Stimulated activated naive CD8-positive, alpha-beta T cell treated with anti-CD3 and anti-CD28 coated beads, Interleukin-15, Interleukin-2, amounts not matched to agents 100 U/mL and 50 U/mL, for 24 hours (primary cell): Measurements from ENCODE around the gene CD274.
"Not testable (repeated sequence)": the region's sequence is repeated elsewhere in the genome, so short reads cannot be mapped to it uniquely, and the experiment has no call there.

Experiments
- ATAC-seq: fragments of 150-1000 bp; cut with Tn5 transposase; one replicate; pipeline ENCODE4 v1.10.0; 2021
- DNase-seq: peaks from one replicate; pipeline ENCODE4 v3.0.0; 2021

Gene CD274

DNA sequence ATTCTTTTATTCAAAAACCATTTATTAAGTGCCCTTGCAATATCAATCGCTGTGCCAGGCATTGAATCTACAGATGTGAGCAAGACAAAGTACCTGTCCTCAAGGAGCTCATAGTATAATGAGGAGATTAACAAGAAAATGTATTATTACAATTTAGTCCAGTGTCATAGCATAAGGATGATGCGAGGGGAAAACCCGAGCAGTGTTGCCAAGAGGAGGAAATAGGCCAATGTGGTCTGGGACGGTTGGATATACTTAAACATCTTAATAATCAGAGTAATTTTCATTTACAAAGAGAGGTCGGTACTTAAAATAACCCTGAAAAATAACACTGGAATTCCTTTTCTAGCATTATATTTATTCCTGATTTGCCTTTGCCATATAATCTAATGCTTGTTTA is 18.5 kb downstream of the CD274 start:
- ATAC-seq (no peak), DNase-seq (no peak)

DNA sequence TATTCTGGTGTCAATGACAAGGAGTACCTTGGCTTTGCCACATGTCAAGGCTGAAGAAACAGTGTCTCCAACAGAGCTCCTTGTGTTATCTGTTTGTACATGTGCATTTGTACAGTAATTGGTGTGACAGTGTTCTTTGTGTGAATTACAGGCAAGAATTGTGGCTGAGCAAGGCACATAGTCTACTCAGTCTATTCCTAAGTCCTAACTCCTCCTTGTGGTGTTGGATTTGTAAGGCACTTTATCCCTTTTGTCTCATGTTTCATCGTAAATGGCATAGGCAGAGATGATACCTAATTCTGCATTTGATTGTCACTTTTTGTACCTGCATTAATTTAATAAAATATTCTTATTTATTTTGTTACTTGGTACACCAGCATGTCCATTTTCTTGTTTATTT is 19.8 kb downstream of the CD274 start:
- DNase-seq (no peak), ATAC-seq (peak; percentile 14)

DNA sequence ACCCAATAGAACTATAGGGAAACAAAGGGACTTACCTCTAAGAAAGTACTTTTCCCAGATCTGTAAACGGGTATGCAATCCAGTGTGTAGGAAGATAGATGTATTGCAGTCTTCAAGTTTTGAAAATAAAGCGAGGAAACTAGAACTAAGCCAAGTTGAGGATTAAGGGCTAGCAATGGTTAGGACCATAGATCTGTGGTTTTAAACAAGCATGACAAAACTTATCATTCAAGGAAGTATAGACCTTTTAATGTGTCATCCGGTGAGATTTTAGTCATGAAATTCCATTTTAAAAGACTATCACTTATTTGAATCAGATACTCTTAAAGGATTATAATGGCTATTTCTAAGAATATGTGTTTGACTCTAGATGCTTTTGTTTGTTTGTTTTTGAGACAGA is 20.5 kb downstream of the CD274 start:
- DNase-seq (no peak), ATAC-seq (peak; percentile 63)

DNA sequence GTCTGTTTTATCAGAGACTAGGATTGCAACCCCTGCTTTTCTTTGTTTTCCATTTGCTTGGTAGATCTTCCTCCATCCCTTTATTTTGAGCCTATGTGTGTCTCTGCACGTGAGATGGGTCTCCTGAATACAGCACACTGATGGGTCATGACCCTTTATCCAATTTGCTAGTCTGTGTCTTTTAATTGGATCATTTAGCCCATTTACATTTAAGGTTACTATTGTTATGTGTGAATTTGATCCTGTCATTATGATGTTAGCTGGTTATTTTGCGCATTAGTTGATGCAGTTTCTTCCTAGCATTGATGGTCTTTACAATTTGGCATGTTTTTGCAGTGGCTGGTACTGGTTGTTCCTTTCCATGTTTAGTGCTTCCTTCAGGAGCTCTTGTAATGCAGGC is 25.3 kb downstream of the CD274 start:
- ATAC-seq: not testable (repeated sequence)

DNA sequence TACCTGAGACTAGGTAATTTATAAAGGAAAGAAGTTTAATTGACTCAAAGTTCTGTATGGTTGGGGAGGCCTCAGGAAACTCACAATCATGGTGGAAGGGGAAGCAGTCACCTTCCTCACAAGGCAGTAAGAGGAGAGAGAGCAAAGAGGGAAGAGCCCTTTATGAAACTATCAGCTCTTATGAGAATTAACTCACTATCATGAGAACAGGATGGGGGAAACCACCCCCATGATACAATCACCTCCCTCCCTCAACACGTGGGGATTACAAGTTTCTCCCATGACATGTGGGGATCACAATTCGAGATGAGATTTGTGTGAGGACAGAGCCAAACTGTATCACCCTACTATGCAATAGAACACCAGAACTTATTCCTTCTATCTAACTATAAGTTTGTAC is 27.9 kb downstream of the CD274 start:
- ATAC-seq (peak; percentile 66), DNase-seq (no peak)

More for the DNA sequence above, 25.3 kb downstream of the CD274 start:
- not testable (repeated sequence) for DNase-seq

DNA sequence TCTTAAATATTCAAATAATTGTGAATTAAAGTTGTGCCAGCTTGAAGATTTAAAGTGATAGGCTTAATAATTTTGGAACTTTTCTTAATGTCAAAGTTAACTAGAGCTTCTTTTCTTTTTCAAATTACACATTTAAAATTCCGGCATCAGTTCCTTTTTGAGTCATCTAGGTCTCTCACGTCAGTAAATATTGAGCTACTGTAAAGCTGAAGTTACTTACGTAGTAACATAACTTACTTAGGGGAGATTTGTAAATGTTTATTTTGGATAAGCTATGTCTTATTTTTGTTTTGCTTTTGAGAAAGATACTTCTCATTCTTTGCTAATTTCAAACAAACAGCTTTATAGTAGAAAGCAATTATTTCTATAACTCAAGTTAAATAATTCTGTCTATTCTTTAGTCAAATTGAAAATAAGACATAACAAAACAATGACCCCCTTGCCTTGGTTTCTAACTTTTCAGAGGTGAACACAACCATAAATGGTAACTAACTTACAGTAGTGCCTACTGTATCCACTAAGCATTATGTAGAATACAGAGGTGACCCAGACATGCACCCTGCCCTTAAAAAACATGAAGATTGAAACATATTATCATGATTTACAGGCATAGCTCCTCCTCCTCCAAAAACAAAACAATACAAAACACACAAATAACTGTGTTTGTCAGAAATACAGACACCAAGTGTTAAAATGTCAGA is 29.8 kb downstream of the CD274 start:
- no peak for ATAC-seq

DNA sequence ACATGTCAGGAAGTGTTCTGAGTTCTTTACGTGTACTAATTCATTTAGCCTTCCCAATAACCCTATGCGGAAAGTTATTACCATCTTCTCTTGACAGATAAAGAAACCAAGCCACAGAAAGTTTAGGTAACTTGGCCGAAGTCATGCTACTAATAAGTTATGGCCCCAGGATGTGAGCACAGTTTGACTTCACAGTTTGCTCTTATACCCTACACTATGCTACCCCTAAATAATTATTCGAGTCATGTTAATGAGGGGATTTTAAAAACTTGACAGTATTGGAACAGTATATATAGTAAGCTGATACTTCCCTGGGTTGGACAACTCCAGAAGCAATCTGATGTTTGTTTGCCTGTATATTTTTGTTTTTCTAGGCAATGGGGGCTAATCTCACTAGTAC is 30.6 kb downstream of the CD274 start:
- ATAC-seq (no peak), DNase-seq (no peak)

More for the DNA sequence above, 29.8 kb downstream of the CD274 start:
- DNase-seq: no peak

DNA sequence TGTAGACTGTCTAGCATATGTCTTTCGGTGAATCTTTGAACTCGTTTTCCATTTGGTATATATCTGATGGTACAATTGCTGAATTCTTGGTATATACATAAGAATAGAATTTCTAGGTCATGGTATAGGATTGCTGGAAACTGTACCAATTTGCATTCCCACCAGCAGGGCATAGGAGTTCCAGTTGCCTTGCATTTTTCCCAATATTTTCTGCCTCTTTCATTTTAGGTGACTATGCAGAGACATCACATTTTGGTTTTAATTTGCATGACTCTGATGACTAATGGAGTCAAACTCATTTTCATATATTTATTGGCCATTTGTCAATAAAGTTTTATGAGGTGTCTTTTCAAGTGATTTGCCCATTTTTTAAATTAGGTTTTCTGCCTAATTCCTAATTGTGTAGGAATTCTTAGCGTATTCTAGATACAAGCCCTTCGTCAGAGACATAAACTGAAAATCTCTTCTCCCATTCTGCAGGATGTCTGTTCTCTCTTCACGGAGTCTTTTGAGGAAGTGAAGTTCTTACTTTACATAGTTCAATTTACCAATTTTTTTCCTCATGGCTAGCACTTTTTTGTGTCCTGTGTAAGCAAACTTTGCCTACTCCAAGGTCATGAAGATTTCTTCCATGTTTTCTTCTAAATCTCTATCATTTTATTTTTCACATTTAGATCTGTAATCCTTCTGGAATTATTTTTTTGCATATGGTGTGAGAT is 31.1 kb downstream of the CD274 start:
- DNase-seq (no peak), ATAC-seq (no peak)

DNA sequence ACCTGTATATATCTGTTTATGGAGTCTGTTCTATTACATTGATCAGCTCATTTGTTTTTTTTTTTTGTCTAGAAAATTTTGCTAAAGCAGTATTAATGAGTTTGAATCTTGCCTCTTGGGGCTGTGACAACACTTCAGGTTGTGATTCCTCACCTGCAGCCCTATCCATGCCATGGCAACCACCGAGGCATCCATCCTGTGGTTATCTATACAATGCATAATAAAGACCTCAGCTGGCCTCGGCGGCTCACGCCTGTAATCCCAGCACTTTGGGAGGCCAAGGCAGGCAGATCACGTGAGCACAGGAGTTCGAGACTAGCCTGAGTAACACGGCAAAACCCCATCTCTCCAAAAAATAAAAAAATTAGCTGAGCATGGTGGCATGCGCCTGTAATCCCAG is 31.9 kb downstream of the CD274 start:
- ATAC-seq (no peak), DNase-seq (no peak)

DNA sequence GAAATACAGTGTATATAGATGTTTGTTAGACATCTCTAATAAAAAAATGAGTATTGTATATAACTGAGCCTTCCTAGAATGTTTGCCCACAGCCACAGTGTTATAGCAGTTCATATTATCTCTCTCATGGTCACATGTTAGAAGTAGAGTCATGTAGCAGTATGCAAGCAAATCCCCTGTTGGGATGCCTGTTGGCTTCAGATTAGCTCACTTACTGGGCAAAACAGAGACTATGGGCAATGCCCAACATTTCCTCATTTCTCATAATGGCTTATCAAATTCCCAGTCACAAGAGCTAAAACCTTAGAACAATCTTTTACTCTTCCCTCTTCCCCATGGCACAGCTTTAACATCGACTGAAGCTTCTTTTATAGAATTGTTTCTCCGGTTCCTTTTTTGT is 33.0 kb downstream of the CD274 start:
- ATAC-seq (no peak), DNase-seq (no peak)

DNA sequence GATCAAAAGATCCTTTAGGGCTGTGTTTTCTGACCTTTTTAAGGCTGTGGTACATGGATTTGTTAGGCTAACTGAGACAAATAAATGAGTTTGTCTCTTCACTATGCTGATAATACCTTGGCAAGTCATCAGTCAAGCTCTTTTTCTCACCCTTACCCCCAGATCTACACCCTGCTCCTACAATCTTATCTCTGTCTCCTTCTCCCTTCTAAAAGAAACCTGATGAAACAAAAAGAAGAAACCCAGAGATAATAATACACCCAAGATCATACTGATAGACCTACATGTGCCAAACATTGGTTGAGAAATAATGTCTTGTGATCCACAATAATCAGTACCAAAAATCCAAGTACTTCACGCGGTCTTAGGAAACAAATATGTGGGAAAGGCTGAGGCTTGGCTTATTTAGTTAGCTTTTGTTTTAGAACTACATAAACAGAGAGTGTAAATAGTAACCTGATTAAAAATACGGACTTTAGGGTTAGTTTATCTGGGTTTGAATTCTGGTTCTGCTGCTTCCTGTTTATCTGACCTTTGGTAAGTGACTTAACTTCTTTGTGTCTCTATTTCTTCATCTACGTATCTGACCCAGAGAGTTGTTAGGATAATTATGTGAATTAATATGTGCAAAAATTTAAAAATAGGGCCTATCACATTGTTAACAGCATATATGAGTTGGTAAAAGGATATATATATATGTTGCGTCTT is 35.2 kb downstream of the CD274 start:
- no peak for ATAC-seq
- DNase-seq: no peak

DNA sequence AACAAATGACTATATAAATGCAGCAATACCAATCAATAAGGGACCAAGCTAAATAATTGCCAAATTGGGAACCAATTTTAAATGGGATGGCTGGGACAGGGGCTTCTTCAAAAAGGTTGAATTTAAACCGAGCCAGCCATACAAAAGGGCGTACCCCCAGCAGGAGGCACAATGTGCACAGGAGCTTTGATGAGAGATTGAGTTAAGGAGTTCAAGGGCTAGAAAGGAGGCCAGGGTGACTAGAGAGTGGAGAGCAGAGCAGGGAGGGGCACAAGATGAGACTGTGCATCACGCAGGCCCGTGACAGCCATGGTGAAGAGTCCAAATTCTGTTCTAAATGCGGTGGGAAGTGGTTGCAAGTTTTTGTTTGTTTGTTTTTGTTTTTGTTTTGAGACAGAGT is 36.6 kb downstream of the CD274 start:
- ATAC-seq (no peak), DNase-seq (no peak)

DNA sequence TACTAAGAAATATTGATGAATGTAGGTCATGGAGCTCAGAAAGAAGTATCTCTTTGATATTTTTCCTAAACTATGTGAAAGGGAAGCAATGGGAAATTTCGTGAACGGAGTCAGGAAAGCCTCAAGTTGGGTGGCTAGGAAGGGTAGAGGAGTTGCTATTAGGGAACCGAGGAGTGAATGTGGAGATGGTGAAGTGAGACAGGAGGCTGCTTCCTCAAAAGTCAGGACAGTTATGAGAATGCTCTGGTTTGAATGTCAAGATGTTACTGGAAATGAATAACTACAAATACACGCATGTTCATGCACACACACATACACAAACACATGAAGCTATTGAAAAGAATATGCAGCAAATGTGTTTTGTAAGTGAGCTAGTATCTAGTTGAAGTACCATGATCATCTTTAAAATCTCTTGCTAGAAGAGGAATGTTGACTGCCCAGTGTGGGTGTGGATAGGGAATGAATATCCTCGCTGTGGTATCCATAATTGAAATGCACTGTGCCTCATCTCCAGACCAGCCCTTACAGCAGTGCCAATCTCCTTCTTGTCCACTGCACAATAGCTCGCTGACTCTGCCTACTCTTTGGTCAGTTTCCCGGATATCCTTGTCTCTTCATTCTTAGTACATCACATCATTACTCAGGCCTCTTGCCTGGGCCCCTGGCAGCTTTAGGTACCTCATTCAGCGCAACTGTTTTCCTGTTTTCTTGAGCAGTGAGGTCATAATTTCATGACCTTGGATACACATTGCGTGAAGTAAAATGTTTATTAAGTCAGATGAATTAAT is 38.1 kb downstream of the CD274 start:
- DNase-seq: no peak
- ATAC-seq: no peak

DNA sequence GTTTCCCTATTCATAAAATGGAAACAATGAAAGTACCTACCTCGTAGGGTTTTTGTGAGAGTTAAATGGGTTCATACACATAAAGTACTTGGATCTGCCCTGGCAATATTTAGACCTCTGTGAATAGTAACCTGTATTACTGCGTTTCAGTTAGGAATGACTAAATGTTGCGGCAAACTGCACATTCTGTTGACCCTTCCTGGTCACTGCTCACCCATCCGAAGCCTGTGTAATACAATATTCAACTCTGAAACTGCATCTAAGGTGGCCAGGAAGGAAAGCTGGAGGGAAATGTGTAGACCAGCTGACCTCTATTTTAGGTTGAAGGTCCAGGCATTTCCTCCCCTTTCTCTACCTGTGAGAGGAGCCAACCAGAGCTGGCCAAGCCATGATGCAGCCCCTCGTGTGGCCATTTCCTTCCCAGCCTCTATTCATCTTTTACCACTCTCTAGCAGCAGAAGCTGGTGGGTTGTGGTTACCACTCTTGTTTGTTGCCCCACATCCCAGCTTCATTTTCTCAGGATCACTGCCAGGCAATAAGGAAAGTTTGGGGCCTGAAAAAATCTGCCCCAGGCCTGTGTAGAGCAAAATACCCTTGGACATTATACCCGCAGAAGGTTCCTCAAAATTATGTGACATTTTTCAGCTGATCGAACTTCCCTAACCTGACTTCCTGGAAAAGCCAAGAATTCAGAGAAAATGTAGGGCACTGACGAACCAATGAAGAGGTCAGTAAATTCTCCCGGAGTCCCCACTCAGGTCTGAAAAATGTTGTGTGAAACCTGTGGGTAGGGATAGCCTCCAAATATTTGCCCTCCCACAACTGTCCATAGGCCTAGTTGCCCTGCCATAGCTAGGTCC is 39.5 kb downstream of the CD274 start:
- DNase-seq: no peak
- ATAC-seq: no peak

DNA sequence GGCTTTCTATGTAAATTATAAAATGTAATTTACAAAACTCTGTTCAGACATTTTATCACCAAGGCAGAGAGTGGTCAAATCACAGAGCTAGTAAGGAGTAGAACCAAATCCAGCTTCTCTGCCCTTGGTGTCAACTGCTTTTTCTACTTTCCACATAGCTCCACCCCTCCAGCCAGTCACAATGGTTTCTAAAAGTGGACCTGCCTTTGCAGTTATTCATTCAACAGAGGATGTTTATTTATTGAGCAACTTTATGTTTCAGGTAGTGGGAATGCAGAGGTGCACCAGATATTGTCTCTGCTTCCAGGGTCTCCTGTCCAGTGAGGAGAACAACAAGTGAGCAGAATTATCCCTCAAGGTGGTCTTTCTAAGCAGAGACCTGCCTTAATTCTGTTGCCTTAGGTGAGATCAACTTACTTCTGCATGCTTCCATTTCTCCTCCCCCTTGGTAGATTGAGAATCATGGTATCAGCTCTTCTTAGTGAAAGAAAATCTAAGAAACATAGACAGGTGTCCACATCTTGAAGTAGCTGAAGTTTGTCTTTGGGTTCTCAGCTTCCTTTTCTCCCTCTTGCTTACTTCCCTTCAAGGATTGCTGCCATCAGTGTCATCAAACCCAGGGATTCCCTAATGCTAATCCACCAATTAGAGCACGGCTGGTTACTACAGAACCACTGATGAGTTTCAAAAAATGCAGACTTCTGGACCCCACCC is 42.8 kb downstream of the CD274 start:
- no peak for DNase-seq
- no peak for ATAC-seq

DNA sequence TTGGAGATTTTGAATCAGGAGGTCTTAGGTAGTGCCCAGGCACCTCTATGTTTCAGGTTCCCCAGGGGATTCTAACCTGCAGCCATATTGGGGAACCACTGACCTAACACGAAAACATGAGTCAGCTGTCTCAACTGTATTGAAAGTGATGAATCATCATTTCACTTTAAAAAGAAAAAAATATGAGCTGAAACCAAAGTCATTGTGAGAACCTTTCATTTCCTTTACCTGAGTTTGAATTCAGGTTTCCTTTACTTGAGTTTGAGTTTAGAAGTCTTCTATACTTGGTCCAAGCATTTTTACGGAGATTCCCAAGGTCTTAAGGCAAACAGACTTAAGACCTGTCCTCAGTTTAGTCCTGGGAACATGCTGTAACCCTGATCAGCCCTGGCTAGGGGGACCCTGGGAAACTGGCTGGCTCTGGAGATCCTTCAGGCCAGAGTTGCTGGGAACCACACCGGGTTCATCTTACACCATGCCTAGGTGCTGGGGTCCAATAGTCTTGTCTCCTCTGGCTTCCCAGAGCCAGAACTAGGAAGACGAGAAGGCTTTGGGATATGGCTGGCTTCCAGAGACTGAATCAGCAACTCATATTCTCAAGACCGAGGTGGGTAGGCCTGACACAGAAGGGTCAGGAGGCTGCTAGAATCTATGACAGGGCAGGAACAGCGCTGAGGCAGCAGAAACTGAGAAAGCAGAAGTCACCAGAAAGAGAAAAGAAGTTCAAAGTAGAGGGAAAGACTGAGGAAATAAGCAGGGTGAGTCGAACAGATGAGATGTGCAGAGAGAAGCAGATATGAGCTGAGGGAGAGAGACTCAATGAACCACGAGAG is 43.6 kb downstream of the CD274 start:
- DNase-seq (no peak), ATAC-seq (peak; percentile 49)

DNA sequence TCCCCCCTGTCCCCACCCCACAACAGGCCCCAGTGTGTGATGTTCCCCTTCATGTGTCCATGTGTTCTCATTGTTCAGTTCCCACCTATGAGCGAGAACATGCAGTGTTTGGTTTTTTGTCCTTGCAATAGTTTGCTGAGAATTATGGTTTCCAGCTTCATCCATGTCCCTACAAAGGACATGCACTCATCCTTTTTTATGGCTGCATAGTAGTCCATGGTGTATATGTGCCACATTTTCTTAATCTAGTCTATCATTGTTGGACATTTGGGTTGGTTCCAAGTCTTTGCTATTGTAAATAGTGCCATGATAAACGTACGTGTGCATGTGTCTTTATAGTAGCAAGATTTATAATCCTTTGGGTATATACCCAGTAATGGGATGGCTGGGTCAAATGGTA is 44.4 kb downstream of the CD274 start:
- not testable (repeated sequence) for DNase-seq, ATAC-seq

DNA sequence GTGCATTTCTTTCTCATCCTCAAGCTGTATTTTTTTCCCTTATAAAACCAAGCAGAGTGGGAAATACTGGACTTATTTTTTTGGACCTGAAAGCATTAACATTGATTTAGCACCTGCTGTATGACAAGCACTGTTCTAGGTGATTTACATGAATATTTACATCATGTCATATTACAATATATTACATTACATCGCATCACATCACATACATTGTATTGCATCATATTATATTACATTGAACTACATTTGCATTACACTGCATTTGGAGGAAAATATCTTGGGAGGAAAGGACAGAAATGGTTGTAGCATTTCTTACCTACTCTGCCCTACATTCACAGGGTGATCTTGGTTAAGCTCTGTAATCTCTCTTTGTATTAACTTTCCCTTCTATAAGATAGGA is 48.8 kb downstream of the CD274 start:
- DNase-seq (no peak), ATAC-seq (no peak)

DNA sequence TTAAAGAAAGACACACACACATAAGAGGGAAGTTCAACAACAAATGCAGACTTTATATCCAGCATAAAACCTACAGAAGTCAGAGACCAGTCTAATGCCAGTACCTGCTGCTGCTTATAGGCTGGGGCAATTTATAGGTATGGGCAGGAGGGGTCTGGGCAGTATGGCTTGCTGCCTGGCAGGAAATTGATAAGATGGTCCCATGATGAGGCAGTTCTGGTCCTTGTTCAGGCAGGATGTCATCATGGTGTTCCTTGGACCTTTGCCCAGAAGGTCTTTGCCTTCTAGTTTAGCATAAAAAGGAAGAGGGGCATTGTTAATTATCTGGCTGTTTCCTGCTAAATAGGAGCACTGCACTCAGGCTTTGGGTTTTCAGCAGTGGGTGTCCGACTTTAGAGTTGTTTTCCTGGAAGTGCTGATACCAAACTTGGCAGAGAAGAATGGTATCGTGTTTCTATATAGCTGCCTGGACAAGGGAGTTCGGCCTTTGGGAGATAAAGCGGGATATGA is 49.6 kb downstream of the CD274 start:
- no peak for DNase-seq
- no peak for ATAC-seq
